ENCODE measurements around the gene CHD6.

GRCh38 chr20:41571006-41571405 lies 47.2 kb downstream of the CHD6 start:
- TF ChIP-seq CTCF (conservative IDR thresholded peaks at IDR 0.05; ENCODE audit: low read length): no peak
- no peak for TF ChIP-seq EZH2phosphoT487 (IDR thresholded peaks at IDR 0.05; ENCODE audit: borderline replicate concordance, low read depth, low read length)

All from OCI-LY7 (cell line).